SH-SY5Y (cell line): ENCODE results near the gene TIAM2.

Experiments
- GATA2 ChIP-seq: IDR thresholded peaks from 2 replicates; pipeline ENCODE4 v1.6.1; 2011; ENCODE audit warnings: mild to moderate bottlenecking, low read depth, low read length
- GATA3 ChIP-seq: IDR thresholded peaks from 2 replicates; pipeline ENCODE4 v1.6.1; 2011; ENCODE audit warnings: low read depth, mild to moderate bottlenecking, low read length, moderate library complexity

DNA sequence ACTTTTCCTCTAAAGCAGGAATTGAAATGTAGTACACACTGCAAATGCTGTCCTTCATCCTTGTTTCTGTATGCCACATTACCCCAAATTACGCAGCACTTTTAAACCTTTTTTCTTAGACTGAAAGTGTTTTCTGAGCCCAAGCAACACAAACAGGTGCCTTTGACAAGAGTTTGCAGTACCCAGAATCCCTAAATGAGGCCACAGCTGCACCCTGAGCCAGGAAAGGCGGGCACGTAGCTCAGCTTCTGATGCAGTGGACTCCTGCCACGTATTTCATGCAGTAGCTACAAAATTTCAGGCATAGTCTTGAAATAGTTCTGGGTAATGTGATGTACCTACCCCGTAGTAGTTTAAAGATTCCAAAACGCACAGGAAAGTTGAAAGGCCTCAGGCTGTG lies 237.7 kb downstream of the TIAM2 start:
- TF ChIP-seq GATA2 (no peak), GATA3 (no peak)
